NCI-H2196 treated with DMSO at 0.1 percent for 48 hours (cell line): Measurements from ENCODE around the gene ERCC5.

Experiments used
- DNase-seq: peaks from one replicate; lab custom pipeline; 2025; ENCODE audit not compliant: unreplicated experiment; lab: John Stamatoyannopoulos, UW

The ERCC5 gene

DNA sequence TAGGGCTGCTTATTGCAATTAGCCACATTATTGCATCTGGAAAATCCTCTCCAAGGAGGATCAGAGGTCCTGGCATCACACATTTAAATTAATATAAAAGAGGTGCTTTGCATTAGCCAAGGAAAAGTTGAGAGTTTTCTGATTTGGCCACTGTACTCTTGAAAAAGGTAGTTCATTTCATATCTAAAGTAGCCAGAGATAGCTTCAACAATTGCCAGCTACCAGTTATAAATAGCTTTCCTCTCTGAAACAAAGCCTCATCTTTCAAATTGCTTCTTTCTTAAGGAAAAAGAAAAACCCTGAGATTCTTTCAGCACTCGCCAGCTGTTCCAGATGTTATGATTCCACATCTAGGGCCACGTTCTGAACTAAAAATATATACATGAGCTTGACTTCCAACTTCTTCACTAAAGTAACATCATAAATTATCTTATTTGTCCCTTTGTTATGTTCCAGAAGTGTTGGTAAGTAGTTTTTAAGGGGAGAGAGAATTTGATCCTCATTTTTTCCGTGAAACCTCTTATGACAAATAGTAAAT, 69.6 kb downstream of the ERCC5 start:
- DNase-seq: no peak

DNA sequence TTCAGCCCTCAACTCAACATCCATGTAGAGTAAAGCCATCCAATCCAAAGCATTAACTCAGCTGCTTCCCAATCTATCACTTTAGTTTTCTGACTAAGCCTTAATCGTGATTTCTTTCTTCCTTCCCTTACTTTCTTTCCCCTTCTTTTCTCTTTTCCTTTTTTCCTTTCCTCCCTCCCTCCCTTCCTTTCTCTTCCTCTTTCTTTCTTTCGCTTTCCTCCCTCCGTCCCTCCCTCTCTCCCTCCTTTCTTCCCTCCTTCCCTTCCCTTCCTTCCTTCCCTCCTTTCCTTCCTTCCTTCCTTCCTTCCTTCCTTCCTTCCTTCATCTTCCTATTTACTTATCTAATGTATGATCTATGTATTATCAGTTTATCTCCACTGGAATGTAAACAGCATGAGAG, 71.2 kb downstream of the ERCC5 start:
- no peak for DNase-seq

GRCh38 chr13:102922184-102922583, 76.4 kb downstream of the ERCC5 start:
- no peak for DNase-seq
